HG02852 (cell line): Measurements from ENCODE around the gene HECW1.
"Not testable (repeated sequence)": the region's sequence is repeated elsewhere in the genome, so short reads cannot be mapped to it uniquely, and the experiment has no call there.

Experiments used
- ATAC-seq: cut with Tn5 transposase; IDR thresholded peaks from one replicate; pipeline ENCODE4 v1.9.1; 2021; ENCODE audit warnings: mild to moderate bottlenecking, moderate library complexity; ENCODE audit not compliant: unreplicated experiment

The HECW1 gene

DNA sequence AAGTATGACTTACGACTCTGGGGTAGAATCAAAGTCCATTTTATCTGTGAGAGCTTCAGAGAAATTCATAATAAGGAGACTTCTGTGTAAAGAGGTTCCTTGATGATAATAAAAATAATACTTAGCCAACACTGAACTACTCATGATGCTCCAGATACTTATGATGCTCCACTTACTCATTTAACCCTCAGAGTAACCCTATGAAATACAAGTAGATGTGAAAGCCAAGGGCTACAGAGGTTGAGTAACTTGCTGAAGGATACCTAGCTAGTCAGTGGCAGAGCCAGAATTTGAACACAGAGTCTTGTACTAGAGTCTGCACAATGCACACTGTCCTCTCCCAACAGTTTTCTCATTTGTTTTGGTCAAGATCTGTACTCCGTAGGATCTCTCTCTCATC lies 89.5 kb downstream of the HECW1 start:
- ATAC-seq = no peak

DNA sequence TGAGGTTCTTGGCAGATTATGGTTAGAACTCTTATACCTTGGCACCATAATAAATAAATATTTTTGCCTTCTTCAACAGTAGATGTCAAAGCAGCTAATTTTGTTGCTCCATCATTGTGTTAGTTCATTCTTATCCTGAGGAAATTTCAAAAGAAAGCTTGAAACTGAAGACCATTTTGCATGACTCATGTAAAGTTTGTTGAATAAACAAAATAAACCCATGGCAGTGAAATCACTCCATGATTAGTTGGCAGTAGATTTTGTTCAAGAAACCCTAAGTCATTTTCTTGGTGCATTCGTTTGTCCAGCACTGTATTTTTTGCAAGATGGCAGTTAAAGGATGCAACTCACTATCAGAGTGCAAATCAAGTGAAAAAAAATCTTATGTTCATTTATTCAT lies 91.6 kb downstream of the HECW1 start:
- no peak for ATAC-seq

DNA sequence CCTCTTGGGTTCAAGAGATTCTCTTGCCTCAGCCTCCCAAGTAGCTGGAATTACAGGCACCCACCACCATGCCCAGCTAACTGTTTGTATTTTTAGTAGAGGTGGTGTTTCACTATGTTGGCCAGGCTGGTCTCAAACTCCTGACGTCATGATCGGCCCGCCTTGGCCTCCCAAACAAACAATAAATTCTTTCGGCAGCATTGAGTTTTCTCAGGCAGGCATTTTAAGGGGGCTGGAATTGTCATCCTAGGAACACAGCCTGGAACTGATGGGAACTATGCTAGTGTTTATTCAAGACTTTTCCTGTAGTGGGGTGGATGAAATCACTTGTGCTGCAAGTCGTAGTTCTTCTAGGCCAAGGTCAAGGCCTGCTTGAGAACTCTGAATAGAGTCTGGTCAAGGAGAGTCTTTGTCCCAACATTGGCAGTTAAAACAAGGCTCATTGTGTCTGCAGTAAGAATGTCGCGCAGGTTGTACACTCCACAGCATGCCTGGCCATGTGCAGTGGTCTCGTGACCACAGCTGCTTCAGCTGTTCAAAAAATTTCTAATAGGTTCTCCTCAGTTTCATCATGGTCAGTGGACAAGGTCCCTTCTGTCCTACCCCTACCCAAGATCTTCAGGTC lies 92.8 kb downstream of the HECW1 start:
- ATAC-seq = no peak

DNA sequence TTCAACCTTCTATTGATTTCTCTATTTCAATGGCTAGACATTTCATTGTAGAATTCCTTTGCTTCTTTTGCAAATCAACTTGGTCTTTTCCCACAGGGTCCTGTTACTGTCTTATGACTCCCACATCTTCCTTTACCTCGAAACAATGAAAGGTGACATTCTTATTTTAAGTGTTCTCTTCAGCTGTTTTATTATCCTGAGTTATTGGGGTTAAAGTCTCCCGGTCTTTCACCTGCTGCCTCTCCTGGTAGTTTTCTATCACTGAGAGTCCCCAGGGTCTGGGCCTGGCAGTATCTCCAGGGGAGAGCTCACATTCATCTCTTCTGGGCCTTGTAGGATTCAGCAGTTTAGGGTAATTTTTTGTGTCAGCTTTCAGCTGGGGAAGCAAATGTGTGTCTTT lies 95.8 kb downstream of the HECW1 start:
- no peak for ATAC-seq

DNA sequence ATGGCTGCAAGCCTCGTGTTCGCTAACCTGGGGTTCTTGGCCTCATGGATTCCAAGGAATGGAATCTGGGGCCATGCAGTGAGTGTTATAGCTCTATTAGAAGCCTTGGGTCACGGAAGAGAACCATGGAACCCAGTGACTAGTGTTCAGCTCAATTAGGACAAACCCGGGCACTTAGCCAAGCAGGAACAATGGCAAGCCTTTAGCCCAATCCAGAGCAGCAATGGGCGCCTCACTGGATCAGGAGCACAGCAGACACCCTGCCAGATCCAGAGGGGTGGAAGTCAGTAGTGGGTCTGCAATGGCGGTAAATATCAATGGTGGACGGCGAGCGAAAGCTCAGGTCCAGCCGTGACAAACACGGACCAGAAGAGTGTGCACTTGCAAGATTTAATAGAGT lies 98.1 kb downstream of the HECW1 start:
- not testable (repeated sequence) for ATAC-seq

DNA sequence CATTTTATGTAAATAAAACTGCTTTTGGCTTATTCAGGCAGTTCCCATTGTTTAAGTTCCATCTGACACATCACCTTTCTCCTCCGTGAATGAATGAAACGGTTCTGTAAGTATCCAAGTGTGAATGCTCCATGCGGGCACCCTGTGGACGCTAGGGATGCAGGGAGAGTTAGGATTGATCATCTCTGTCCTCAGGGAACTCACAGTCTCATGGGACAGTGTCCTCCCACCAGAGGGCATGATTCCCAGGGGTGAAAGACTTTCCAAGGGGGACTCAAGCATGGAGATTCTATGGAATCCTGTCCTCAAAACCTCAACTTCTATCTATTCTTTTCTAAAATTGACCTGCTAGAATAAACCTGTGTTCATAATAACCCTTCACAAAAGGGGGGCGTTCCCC lies 98.8 kb downstream of the HECW1 start:
- no peak for ATAC-seq

DNA sequence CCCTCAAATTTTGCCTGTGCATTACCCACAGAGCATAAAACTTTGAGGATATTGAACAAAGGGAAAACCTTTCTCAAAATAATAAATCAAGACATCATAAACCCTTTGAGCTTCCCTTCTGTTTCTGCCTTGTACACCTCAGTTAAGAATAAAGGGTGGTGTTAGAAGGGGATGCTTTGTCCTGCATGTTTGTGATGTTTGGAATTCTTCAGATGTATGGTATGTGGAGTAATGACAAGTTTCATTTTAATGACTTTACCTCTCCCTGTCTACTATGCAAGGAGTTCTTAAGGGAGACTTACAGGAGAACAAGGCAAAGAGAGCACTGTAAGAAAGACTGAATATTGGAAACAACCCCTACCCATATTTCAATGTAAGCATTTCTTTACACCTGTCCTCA lies 99.2 kb downstream of the HECW1 start:
- no peak for ATAC-seq

DNA sequence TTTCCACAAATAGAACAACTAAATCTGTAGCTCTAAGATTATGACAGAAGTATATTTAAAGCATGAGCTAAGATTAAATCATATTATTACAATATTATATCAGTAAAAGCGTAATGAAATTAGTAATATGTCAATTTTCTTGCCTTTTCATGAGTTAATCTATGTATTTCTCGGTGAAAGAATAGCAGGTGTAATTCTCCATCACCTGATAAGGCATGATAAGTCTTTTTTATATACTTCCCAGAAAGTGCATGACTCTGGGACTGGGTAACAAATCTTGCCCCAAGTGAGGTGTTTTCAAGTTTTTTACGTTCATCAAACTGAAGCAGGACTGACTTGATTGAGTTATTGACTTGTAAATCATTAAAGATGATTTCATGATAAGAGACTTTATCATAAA lies 100.5 kb downstream of the HECW1 start:
- no peak for ATAC-seq

DNA sequence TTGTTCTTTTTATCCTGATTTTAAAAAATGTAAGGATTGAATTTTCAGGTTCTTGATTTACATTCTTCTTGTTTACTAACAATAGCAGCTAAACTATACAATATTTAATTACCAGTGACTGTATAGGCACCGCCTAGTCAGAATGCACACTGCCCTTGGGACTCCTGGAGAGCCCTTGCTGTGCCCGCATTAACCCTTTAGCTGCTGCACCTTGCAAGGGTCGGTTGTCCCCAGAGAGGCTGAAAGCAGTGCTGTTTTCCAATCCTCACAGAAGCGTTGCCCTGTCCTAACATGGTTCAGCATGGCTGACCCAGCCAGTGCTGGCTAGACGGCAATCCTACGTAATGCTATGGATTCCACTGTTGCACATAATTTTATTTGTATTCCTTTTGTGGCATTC lies 102.6 kb downstream of the HECW1 start:
- ATAC-seq = no peak

DNA sequence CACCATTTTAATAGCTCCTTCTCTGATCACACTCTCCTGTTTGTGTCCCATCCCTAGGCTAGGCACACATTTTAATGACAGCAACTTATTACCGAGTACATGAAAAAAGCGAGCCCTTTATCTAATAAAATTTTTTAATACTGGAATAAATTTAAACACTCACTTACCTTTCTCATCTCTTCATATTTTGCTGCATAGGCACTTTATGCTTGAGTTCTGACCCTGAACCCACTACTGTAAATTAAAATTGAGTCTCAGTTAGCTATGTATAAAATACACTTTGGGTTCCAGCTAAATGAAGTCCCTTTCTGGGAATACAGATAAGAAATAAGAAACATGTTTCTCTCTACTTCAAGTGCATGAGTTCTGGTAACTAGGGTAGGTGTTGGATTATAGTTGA lies 104.6 kb downstream of the HECW1 start:
- no peak for ATAC-seq

DNA sequence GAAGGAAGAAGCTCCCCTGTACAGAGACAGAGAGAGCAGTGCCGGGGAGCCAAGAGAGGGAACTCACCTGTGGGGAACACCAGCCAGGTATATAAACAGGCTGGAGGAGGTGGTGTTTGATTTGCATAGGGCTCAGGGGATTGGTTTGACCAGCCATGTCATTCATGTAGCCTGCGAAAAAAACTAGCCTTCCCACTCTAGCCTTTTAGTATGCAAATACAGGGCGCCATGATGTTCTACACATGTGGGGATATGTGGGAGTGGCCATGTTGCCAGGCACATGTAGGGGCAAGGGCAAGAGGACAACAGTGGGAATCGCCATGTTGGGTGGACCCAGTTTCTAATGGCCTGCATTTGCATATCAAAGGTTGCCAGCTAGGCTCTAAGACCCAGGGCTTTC lies 106.5 kb downstream of the HECW1 start:
- not testable (repeated sequence) for ATAC-seq

DNA sequence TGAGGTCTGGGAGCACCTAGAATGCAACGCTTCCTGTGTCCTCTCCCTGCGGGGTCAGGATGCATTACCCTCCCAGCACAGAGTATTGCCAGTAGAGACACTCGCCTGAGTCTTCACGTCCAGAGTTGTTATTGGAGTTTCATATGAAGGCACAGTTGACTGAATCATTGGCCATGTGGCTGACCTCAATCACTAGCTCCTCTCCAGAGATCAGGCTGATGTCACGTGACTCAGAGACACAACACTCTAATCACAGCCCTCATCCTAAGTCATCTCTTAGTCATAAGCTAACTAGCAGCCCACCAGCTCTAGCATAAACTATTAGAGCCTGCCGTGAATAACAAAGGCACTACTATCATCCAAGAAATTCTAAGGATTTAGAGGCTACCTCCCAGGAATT lies 107.8 kb downstream of the HECW1 start:
- no peak for ATAC-seq

DNA sequence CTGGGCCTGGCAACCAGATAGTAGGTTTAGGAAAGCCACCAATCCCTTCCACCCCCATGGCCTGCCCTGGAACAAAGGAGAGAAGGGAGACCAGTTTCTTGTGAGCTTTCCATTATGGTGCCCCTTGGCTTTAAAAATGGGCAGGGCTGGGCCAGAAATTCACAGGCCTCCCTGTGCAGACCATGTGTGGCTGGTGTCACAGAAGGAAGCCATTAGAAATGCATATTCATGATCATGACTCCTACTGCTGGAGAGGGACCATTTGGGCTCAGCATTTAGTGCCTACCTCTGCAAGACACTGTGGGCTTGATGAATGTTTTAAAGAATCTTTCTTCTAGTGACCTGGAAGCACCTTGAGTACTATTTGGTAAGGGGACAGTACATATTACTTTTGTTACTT lies 108.3 kb downstream of the HECW1 start:
- no peak for ATAC-seq

DNA sequence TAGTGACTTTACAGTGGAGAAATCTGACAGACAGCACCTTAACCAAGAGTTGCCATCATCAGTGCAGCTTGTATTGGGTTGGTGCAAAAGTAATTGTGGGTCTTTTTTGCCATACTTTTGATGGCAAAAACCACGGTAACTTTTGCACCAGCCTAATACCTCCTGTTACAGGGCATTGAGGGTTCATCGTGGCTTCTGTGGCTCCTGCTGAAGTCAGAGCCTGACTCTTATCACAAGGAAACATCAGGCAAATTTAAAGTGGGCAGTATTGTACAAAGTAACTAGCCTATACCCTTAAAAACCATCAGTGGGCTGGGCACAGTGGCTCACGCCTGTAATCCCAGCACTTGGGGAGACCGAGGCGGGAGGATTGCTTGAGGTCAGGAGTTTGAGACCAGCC lies 117.4 kb downstream of the HECW1 start:
- ATAC-seq = no peak

DNA sequence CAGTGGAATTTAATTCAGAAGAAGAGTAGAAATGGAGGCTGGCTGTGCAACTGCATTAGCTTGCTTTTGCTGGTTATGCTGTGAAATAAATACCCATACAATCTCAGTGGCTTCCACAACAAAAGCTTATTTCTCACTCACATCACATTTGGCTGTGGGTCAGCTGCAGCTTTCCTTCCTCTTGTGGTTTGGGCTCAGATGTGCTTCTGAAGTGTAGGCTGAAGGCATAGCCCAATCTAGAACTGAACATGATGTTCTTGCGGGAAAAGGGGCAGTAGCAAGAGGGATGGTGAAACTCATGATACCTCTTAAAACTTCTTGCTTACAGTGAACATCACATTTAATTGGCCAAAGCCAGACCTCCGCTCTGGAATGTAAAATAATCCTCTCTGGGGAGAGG lies 119.9 kb downstream of the HECW1 start:
- ATAC-seq = no peak

DNA sequence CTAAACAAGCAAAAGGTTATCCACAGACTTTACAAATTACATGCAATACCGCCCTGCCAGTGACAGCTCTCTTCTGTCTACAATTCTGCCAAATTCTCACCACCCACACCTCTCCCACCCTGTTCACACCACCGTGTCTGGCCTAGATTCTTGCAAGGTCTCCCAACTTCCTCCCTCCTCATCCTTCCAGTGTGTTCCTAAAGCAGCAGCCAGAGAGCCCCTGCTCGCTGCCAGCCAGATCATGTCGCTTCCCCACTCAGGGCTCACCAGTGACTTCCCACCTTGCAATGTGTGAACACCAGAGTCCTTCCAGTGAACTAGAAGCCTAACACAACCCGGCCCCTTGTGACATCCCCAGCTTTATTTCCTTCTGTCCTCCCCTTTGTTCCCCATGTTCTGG lies 121.6 kb downstream of the HECW1 start:
- ATAC-seq = no peak

DNA sequence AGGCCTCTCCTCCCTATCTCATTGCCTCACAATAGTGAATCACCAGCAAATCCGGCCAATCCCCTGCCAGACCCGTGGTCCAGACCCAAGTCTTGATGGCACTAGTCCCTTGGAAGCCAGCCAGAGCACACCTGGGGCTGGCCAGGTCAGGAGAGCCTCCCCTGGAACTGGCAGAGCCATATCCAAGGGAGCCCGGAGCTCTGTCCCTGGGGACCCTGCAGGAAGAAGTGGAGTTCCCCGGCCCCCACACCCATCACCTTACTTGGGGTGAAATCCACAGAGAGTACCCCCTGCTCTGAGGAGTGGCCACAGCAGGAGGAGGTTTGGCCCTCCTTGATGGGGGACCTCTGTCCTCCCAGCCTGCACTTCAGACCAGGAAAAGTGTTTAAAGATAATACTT lies 122.5 kb downstream of the HECW1 start:
- ATAC-seq = no peak

DNA sequence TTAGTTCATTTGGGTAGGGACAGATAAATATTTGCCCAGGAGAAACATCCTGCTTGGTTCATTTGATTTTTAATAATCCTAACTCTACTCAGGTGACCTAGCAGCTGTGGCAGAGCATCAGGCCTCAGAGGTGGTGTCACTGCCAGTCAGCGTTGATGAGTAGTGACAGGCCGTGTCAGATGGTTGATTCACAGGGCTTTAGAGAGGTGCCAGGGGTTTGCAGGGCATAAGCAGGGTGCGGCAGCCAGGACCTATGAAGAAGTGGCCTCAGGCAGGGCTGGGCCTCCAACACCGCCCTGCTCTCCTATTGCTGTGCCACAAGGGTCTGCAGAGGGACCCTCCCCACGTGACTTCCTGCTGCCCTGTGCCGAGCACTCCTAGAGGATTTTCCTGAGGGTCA lies 128.1 kb downstream of the HECW1 start:
- ATAC-seq = no peak

DNA sequence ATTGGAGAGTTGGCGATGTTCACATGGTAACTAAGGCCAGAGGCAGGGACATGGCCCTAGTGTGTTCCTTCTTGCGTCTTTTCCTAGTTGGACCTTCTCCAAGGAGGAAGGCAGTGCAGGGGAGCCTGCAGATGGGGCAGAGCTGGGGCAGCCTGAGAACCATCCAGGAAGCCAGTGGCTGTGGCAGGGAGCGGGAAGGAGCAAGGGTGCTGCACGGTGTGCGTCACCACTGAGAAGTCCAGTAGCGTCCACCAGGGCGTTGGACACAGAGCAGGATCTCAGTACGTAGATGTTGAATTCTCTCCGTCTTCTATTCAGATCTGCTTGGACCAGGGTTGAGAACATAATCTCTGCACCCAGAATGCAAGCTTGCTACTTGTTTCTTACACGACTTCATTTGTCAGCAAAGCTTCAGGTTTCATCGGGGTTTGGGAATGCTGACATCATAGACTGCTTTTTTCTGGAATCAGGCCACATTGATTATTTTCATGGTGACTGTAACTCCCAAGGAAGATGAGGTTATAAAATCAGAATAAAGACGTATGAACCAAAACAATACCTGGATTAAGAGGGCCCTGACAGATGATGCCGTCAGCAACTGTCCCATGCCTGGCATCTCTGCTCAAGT lies 130.3 kb downstream of the HECW1 start:
- no peak for ATAC-seq

DNA sequence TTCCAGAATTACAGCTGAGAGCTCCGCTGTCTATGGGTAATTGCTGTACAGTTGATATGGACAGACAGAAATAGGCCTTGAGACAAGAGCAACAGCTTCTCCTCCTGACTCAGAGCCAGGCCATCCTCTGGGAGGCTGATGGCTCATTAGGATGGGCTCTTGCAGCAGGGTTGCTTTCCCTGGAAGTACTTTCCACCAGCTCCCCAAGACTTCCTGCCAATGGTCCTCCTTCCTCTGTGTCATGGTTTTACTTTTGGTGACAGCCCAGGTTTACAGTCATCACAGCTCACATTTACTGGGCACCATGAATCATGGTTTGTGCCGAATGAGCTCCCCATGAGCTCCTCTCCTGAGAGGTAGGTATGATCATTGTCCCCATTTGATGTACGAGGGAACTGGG lies 131.8 kb downstream of the HECW1 start:
- ATAC-seq = no peak

DNA sequence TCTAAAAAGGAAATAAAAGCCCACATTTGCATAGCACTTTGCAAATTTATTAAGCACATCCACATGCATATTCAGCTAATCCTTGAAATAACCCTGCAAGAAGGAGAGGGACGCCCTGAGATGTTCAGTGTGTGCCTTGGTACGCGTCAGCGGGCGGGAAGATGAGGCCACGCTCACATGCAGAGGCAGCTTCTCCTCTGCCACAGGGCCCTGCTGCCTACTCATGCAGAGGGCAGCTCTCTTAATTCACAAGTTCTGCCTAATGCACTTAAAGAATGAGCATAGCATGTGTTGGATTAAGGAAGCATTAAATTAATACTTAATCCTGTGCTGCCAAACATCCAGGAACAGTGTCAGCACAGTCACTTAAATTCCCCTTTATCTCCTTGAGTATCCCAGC lies 132.3 kb downstream of the HECW1 start:
- no peak for ATAC-seq

DNA sequence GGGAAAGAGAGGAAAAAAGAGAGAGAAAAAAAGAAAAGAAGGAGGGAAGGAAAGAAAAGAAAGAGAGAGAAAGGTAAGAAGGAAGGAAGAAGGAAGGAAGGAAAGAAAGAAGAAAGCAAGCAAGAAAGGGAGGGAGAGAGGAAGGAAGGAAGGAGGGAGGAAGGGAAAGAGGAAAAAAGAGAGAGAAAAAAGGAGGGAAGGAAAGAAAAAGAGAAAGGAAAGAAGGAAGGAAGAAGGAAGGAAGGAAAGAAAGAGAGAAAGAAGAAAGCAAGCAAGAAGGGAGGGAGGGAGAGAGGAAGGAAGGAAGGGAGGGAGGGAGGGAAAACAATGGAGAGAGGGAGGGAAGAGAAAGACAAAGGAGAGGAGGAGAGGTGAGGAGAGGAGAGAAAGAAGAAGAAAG lies 135.3 kb downstream of the HECW1 start:
- no peak for ATAC-seq

DNA sequence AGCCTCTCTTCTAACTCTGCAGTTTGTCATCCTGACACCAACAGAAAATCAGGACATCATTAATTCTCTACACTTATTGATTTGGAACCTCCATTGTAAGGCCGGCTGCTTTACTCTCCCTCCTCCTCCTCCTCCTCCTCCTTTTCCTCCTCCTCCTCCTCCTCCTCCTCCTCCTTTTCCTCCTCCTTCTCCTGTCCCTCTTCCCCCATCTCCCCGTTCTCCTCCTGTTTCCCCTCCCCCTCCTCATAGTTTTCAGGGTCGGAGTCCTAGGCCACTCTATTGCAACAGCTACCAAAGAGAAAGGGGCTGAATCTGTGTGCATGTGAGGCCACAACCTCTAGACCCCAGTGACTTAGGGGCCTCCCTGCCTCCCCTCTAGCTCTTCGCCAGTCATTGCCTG lies 136.1 kb downstream of the HECW1 start:
- ATAC-seq = no peak
